ENCODE results near the gene GRAMD1B.

GRAMD1B gene

GRCh38 chr11:123526918-123527317 lies 96.8 kb downstream of the GRAMD1B start:
- no peak overlapping the region for H4K91ac ChIP-seq (ENCODE audit: low read depth, low read length, poor library complexity)
- H2BK15ac ChIP-seq (ENCODE audit: low read length) = no peak overlapping the region
- H3K79me1 ChIP-seq (ENCODE audit: low read depth, low read length) = no peaks in the 10 kb centered on the region
- no peak overlapping the region for H3K18ac ChIP-seq (ENCODE audit: low read length)
- H2AFZ ChIP-seq (ENCODE audit: low read length) = no peak overlapping the region
- no peaks in the 10 kb centered on the region for H3K27me3 ChIP-seq (ENCODE audit: control insufficient read depth in 3 of 3, insufficient read depth in 3 of 3, low read depth in 1 of 3, low read length in 3 of 3)
- H3K4me2 ChIP-seq (ENCODE audit: insufficient read depth, low read length, poor library complexity, severe bottlenecking) = no peak overlapping the region
- H3K14ac ChIP-seq (ENCODE audit: low read length) = no peak overlapping the region
- no peak overlapping the region for H3K4ac ChIP-seq (ENCODE audit: low read length)
- no peak overlapping the region for H3K9ac ChIP-seq (ENCODE audit: low read depth, low read length, poor library complexity)
- H4K8ac ChIP-seq (ENCODE audit: low read depth, low read length) = no peak overlapping the region
- H3K4me1 ChIP-seq (ENCODE audit: control insufficient read depth in 2 of 2, insufficient read depth in 1 of 2, low read depth in 1 of 2, low read length in 2 of 2) = peaks cover 0 to 8% of the 10 kb centered on the region in 2 donors
- no peak for DNase-seq (ENCODE audit: low spot score)
- H3K9me3 ChIP-seq (replicated peaks in 1 of 2; ENCODE audit: control insufficient read depth in 2 of 2, insufficient read depth in 1 of 2, low read depth in 1 of 2, low read length in 2 of 2) = no peaks in the 10 kb centered on the region
- no peak overlapping the region for H2AK5ac ChIP-seq (ENCODE audit: low read depth, low read length)
- no peak overlapping the region for H2BK12ac ChIP-seq (ENCODE audit: low read length)
- H3K23ac ChIP-seq (ENCODE audit: low read depth, low read length, poor library complexity) = no peak overlapping the region
- H2BK5ac ChIP-seq (ENCODE audit: low read length) = no peak overlapping the region
- H3K36me3 ChIP-seq (replicated peaks in 1 of 2; ENCODE audit: control insufficient read depth in 2 of 2, insufficient read depth in 2 of 2, low read length in 2 of 2) = no peaks in the 10 kb centered on the region
- H3K27ac ChIP-seq (replicated peaks; ENCODE audit: low read length) = no peak overlapping the region
- WGBS, 2 donors (ENCODE audit: extremely low coverage in 2 of 2, insufficient read length in 2 of 2, insufficient replicate concordance in 1 of 2) = no CpG with 5 or more reads among the region's 7 CpGs
- no peak overlapping the region for H2BK120ac ChIP-seq (ENCODE audit: low read depth, low read length)
- H3K4me3 ChIP-seq (ENCODE audit: low read length in 2 of 2) = no peak overlapping the region

- H3K4me1 ChIP-seq (ENCODE audit: control insufficient read depth in 2 of 2, insufficient read depth in 1 of 2, low read depth in 1 of 2, low read length in 2 of 2) = peaks cover 0 to 8% of the 10 kb centered on the region in 2 donors
- no peaks in the 10 kb centered on the region for H3K36me3 ChIP-seq (replicated peaks in 1 of 2; ENCODE audit: control insufficient read depth in 2 of 2, insufficient read depth in 2 of 2, low read length in 2 of 2)
- H2AK5ac ChIP-seq (ENCODE audit: low read depth, low read length) = no peak overlapping the region
- H3K14ac ChIP-seq (ENCODE audit: low read length) = no peak overlapping the region
- no peak overlapping the region for H2AFZ ChIP-seq (ENCODE audit: low read length)
- no peak overlapping the region for H3K9ac ChIP-seq (ENCODE audit: low read depth, low read length, poor library complexity)
- no CpG with 5 or more reads among the region's 3 CpGs for WGBS, 2 donors (ENCODE audit: extremely low coverage in 2 of 2, insufficient read length in 2 of 2, insufficient replicate concordance in 1 of 2)
- H2BK5ac ChIP-seq (ENCODE audit: low read length) = no peak overlapping the region
- H2BK15ac ChIP-seq (ENCODE audit: low read length) = no peak overlapping the region
- no peak for DNase-seq (ENCODE audit: low spot score)
- H3K23ac ChIP-seq (ENCODE audit: low read depth, low read length, poor library complexity) = no peak overlapping the region
- no peak overlapping the region for H3K27ac ChIP-seq (replicated peaks; ENCODE audit: low read length)
- no peaks in the 10 kb centered on the region for H3K79me1 ChIP-seq (ENCODE audit: low read depth, low read length)
- H3K4me3 ChIP-seq (ENCODE audit: low read length in 2 of 2) = no peak overlapping the region
- no peaks in the 10 kb centered on the region for H3K27me3 ChIP-seq (ENCODE audit: control insufficient read depth in 3 of 3, insufficient read depth in 3 of 3, low read depth in 1 of 3, low read length in 3 of 3)
- no peak overlapping the region for H4K8ac ChIP-seq (ENCODE audit: low read depth, low read length)
- no peak overlapping the region for H4K91ac ChIP-seq (ENCODE audit: low read depth, low read length, poor library complexity)
- H3K4me2 ChIP-seq (ENCODE audit: insufficient read depth, low read length, poor library complexity, severe bottlenecking) = no peak overlapping the region
- no peak overlapping the region for H3K18ac ChIP-seq (ENCODE audit: low read length)
- H2BK120ac ChIP-seq (ENCODE audit: low read depth, low read length) = no peak overlapping the region
- no peaks in the 10 kb centered on the region for H3K9me3 ChIP-seq (replicated peaks in 1 of 2; ENCODE audit: control insufficient read depth in 2 of 2, insufficient read depth in 1 of 2, low read depth in 1 of 2, low read length in 2 of 2)
- no peak overlapping the region for H2BK12ac ChIP-seq (ENCODE audit: low read length)
- no peak overlapping the region for H3K4ac ChIP-seq (ENCODE audit: low read length)
Measured at GRCh38 chr11:123527526-123527925, 97.5 kb downstream of the GRAMD1B start.

- WGBS, 2 donors (ENCODE audit: extremely low coverage in 2 of 2, insufficient read length in 2 of 2, insufficient replicate concordance in 1 of 2) = no CpG with 5 or more reads among the region's 1 CpG
Measured at GRCh38 chr11:123527947-123528346, 97.9 kb downstream of the GRAMD1B start.

GRCh38 chr11:123531325-123531724 lies 101.3 kb downstream of the GRAMD1B start:
- no peak overlapping the region for H3K4ac ChIP-seq (ENCODE audit: low read length)
- no peak overlapping the region for H3K9ac ChIP-seq (ENCODE audit: low read depth, low read length, poor library complexity)
- no peak overlapping the region for H4K8ac ChIP-seq (ENCODE audit: low read depth, low read length)
- no peak overlapping the region for H2BK12ac ChIP-seq (ENCODE audit: low read length)
- no peak overlapping the region for H2BK5ac ChIP-seq (ENCODE audit: low read length)
- no peaks in the 10 kb centered on the region for H3K27me3 ChIP-seq (ENCODE audit: control insufficient read depth in 3 of 3, insufficient read depth in 3 of 3, low read depth in 1 of 3, low read length in 3 of 3)
- no peak overlapping the region for H3K23ac ChIP-seq (ENCODE audit: low read depth, low read length, poor library complexity)
- no peak overlapping the region for H2AFZ ChIP-seq (ENCODE audit: low read length)
- no peak overlapping the region for H4K91ac ChIP-seq (ENCODE audit: low read depth, low read length, poor library complexity)
- H3K14ac ChIP-seq (ENCODE audit: low read length) = no peak overlapping the region
- H2AK5ac ChIP-seq (ENCODE audit: low read depth, low read length) = no peak overlapping the region
- no peak overlapping the region for H3K18ac ChIP-seq (ENCODE audit: low read length)
- H3K4me1 ChIP-seq (ENCODE audit: control insufficient read depth in 2 of 2, insufficient read depth in 1 of 2, low read depth in 1 of 2, low read length in 2 of 2) = no peaks in the 10 kb centered on the region
- WGBS, 2 donors (ENCODE audit: extremely low coverage in 2 of 2, insufficient read length in 2 of 2, insufficient replicate concordance in 1 of 2) = no CpG with 5 or more reads among the region's 7 CpGs
- H2BK120ac ChIP-seq (ENCODE audit: low read depth, low read length) = no peak overlapping the region
- no peak overlapping the region for H2BK15ac ChIP-seq (ENCODE audit: low read length)
- DNase-seq (ENCODE audit: low spot score) = no peak
- no peaks in the 10 kb centered on the region for H3K36me3 ChIP-seq (replicated peaks in 1 of 2; ENCODE audit: control insufficient read depth in 2 of 2, insufficient read depth in 2 of 2, low read length in 2 of 2)
- no peak overlapping the region for H3K4me2 ChIP-seq (ENCODE audit: insufficient read depth, low read length, poor library complexity, severe bottlenecking)
- no peaks in the 10 kb centered on the region for H3K9me3 ChIP-seq (replicated peaks in 1 of 2; ENCODE audit: control insufficient read depth in 2 of 2, insufficient read depth in 1 of 2, low read depth in 1 of 2, low read length in 2 of 2)
- no peak overlapping the region for H3K27ac ChIP-seq (replicated peaks; ENCODE audit: low read length)
- no peaks in the 10 kb centered on the region for H3K79me1 ChIP-seq (ENCODE audit: low read depth, low read length)
- H3K4me3 ChIP-seq (ENCODE audit: low read length in 2 of 2) = no peak overlapping the region

More at GRCh38 chr11:123527947-123528346, 97.9 kb downstream of the GRAMD1B start:
- H2AK5ac ChIP-seq (ENCODE audit: low read depth, low read length) = no peak overlapping the region
- no peaks in the 10 kb centered on the region for H3K79me1 ChIP-seq (ENCODE audit: low read depth, low read length)
- no peak overlapping the region for H2BK120ac ChIP-seq (ENCODE audit: low read depth, low read length)
- H3K23ac ChIP-seq (ENCODE audit: low read depth, low read length, poor library complexity) = no peak overlapping the region
- peaks cover 0 to 8% of the 10 kb centered on the region in 2 donors for H3K4me1 ChIP-seq (ENCODE audit: control insufficient read depth in 2 of 2, insufficient read depth in 1 of 2, low read depth in 1 of 2, low read length in 2 of 2)
- no peak overlapping the region for H2AFZ ChIP-seq (ENCODE audit: low read length)
- no peak overlapping the region for H3K4me2 ChIP-seq (ENCODE audit: insufficient read depth, low read length, poor library complexity, severe bottlenecking)
- H4K8ac ChIP-seq (ENCODE audit: low read depth, low read length) = no peak overlapping the region
- no peak overlapping the region for H3K14ac ChIP-seq (ENCODE audit: low read length)
- H3K36me3 ChIP-seq (replicated peaks in 1 of 2; ENCODE audit: control insufficient read depth in 2 of 2, insufficient read depth in 2 of 2, low read length in 2 of 2) = no peaks in the 10 kb centered on the region
- H3K27ac ChIP-seq (replicated peaks; ENCODE audit: low read length) = no peak overlapping the region
- no peak overlapping the region for H2BK15ac ChIP-seq (ENCODE audit: low read length)
- H2BK12ac ChIP-seq (ENCODE audit: low read length) = no peak overlapping the region
- no peak overlapping the region for H3K18ac ChIP-seq (ENCODE audit: low read length)
- H3K4ac ChIP-seq (ENCODE audit: low read length) = no peak overlapping the region
- H2BK5ac ChIP-seq (ENCODE audit: low read length) = no peak overlapping the region
- no peaks in the 10 kb centered on the region for H3K9me3 ChIP-seq (replicated peaks in 1 of 2; ENCODE audit: control insufficient read depth in 2 of 2, insufficient read depth in 1 of 2, low read depth in 1 of 2, low read length in 2 of 2)
- H4K91ac ChIP-seq (ENCODE audit: low read depth, low read length, poor library complexity) = no peak overlapping the region
- no peak overlapping the region for H3K9ac ChIP-seq (ENCODE audit: low read depth, low read length, poor library complexity)
- H3K4me3 ChIP-seq (ENCODE audit: low read length in 2 of 2) = no peak overlapping the region
- no peak for DNase-seq (ENCODE audit: low spot score)
- no peaks in the 10 kb centered on the region for H3K27me3 ChIP-seq (ENCODE audit: control insufficient read depth in 3 of 3, insufficient read depth in 3 of 3, low read depth in 1 of 3, low read length in 3 of 3)
